HepG2 (cell line): Measurements from ENCODE around the gene IHH. TPM values are rescaled to one million over a fixed set of nuclear protein-coding genes. Genes with fewer than 3 reads are reported as not detected.

ENCODE experiments used
- ATAC-seq: fragments of 200-7000 bp; cut with Tn5 transposase; 3 replicates; pipeline ENCODE4 v1.9.1; 2020; ENCODE audit warnings: mild to moderate bottlenecking, moderate library complexity
- BruUV-seq: library from RNA; stranded (reverse); fragments of 400-500 nt; replicated peaks from 2 replicates; lab custom pipeline; 2021; lab: Mats Ljungman, UMichigan
- CTCF ChIA-PET: fragments of 300-600 bp; formaldehyde crosslinking; extraction: SDS; loops from one replicate; lab custom pipeline; 2021; ENCODE audit warnings: low total read pairs, inconsistent platforms, low intra/inter-chr PET ratio; lab: Yijun Ruan, JAX
- POLR2A ChIA-PET: fragments of 350-600 bp; sonication (Branson Sonifier 250); formaldehyde crosslinking; loops from one replicate; lab custom pipeline; 2020; ENCODE audit warnings: antibody characterized with exemption, inconsistent platforms; lab: Yijun Ruan, JAX
- DNase-seq: peaks from one replicate; pipeline ENCODE4 v3.0.0-alpha.2; 2015; ENCODE audit warnings: low spot score
- FAIRE-seq: peaks from 3 replicates; lab custom pipeline; 2011; peaks lifted over from hg19 to GRCh38; lab: Jason Lieb, UNC
- H2AFZ ChIP-seq: one replicate; pipeline ENCODE4 v1.6.1; 2011; ENCODE audit warnings: low read length, inconsistent platforms
- H3K27ac ChIP-seq: fragments of 300-600 bp; 3 replicates; pipeline ENCODE4 v1.8.0; 2011; ENCODE audit warnings: mixed run types, mild to moderate bottlenecking, mixed read lengths, low read length, inconsistent platforms; ENCODE audit not compliant: insufficient read depth; ENCODE audit errors: extremely low read length
- H3K27me3 ChIP-seq, 2 experiments: fragments of 200-600 bp in 1 of 2; 2 replicates in 1 of 2; 3 replicates in 1 of 2; pipeline versions ENCODE4 v1.6.0 to v1.8.0; 2011; ENCODE audit warnings: low read length in 2 of 2, mild to moderate bottlenecking in 2 of 2, moderate library complexity in 2 of 2, inconsistent platforms in 1 of 2; ENCODE audit not compliant: insufficient read depth in 2 of 2, control insufficient read depth in 1 of 2
- H3K36me3 ChIP-seq, 2 experiments: fragments of 200-600 bp in 1 of 2; replicated peaks in 1 of 2; 2 replicates in 1 of 2; 3 replicates in 1 of 2; pipeline versions ENCODE4 v1.5.1 to v1.8.0; 2011; ENCODE audit warnings: low read length in 2 of 2, inconsistent platforms in 1 of 2; ENCODE audit not compliant: insufficient read depth in 2 of 2, control insufficient read depth in 1 of 2
- H3K4me1 ChIP-seq: 2 replicates; pipeline ENCODE4 v1.5.1; 2012; ENCODE audit warnings: low read length, inconsistent platforms; ENCODE audit not compliant: insufficient read depth
- H3K4me2 ChIP-seq: 2 replicates; pipeline ENCODE4 v1.6.0; 2011; ENCODE audit warnings: low read depth, low read length, inconsistent platforms
- H3K4me3 ChIP-seq, 3 experiments: fragments of 200-600 bp in 1 of 3; sonication (generic), shearing (Covaris generic) in 1 of 3; replicated peaks in 1 of 3; 2 replicates each; pipeline ENCODE4 v1.5.1; 2011 to 2016; ENCODE audit warnings: low read length in 3 of 3, inconsistent platforms in 2 of 3, low read depth in 2 of 3, mild to moderate bottlenecking in 2 of 3, control low read depth in 1 of 3, mixed read lengths in 1 of 3; ENCODE audit not compliant: insufficient read depth in 1 of 3
- H3K79me2 ChIP-seq: one replicate; pipeline ENCODE4 v1.6.1; 2011; ENCODE audit warnings: low read length, inconsistent platforms; ENCODE audit not compliant: insufficient read depth
- H3K9ac ChIP-seq: 2 replicates; pipeline ENCODE4 v1.6.0; 2011; ENCODE audit warnings: mild to moderate bottlenecking, low read depth, low read length, inconsistent platforms; ENCODE audit not compliant: insufficient read depth
- H3K9me3 ChIP-seq: 2 replicates; pipeline ENCODE4 v1.5.1; 2012; ENCODE audit warnings: mild to moderate bottlenecking, low read length
- H4K20me1 ChIP-seq: 2 replicates; pipeline ENCODE4 v1.6.0; 2011; ENCODE audit warnings: inconsistent platforms, mild to moderate bottlenecking, low read length, moderate library complexity; ENCODE audit not compliant: insufficient read depth
- ATF5 ChIP-seq: sonication (generic); formaldehyde crosslinking; IDR thresholded peaks from 2 replicates; pipeline ENCODE4 v1.4.0; 2020; ENCODE audit warnings: mild to moderate bottlenecking, low read depth, missing genetic modification reagents
- HMGA1 ChIP-seq: sonication (generic); formaldehyde crosslinking; conservative IDR thresholded peaks from 2 replicates; pipeline ENCODE4 v1.4.0; 2020; ENCODE audit warnings: missing genetic modification reagents
- MNT ChIP-seq: fragments of 450-650 bp; IDR thresholded peaks from 2 replicates; pipeline ENCODE4 v1.6.1; 2016
- PRMT3 ChIP-seq: sonication (generic); formaldehyde crosslinking; IDR thresholded peaks from 2 replicates; pipeline ENCODE4 v1.8.1; 2022; ENCODE audit warnings: low read depth, mild to moderate bottlenecking, moderate library complexity, missing genetic modification reagents, borderline replicate concordance
- ZFP36L2 ChIP-seq: sonication (generic); formaldehyde crosslinking; IDR thresholded peaks from 2 replicates; pipeline ENCODE4 v1.4.0; 2020; ENCODE audit warnings: missing genetic modification reagents
- ZNF260 ChIP-seq: sonication (generic); formaldehyde crosslinking; IDR thresholded peaks from 2 replicates; pipeline ENCODE4 v1.4.0; 2020; ENCODE audit warnings: missing genetic modification reagents, low read depth, mild to moderate bottlenecking, borderline replicate concordance
- ZNF34 ChIP-seq: sonication (generic); formaldehyde crosslinking; IDR thresholded peaks from 2 replicates; pipeline ENCODE4 v1.4.0; 2020; ENCODE audit warnings: mild to moderate bottlenecking, missing genetic modification reagents, borderline replicate concordance
- ZNF891 ChIP-seq: sonication (generic); formaldehyde crosslinking; IDR thresholded peaks from 2 replicates; pipeline ENCODE4 v1.5.0; 2020; ENCODE audit warnings: mild to moderate bottlenecking, missing genetic modification reagents
- WGBS: methylation state at CpG from one replicate; pipeline ENCODE4 v1.1.6; 2017; ENCODE audit warnings: low lambda C conversion rate; 5-methylcytosine and 5-hydroxymethylcytosine counted together
- in situ Hi-C: cut with HindIII; loops from 2 replicates; pipeline ENCODE4 v1.10.0; 2017; ENCODE audit warnings: low pct_unique_long_range_greater_than_20kb; ENCODE audit not compliant: extremely low pct_ligation_motif_present
- intact Hi-C: fragments of 100-400 bp; cut with micrococcal nuclease; formaldehyde crosslinking; loops from one replicate; pipeline ENCODE4 v1.10.0; 2022; ENCODE audit not compliant: unreplicated experiment
- polyA plus RNA-seq, 8 experiments: library from polyadenylated mRNA; depleted of rRNA in 3 of 8; stranded (reverse) in 7 of 8; unstranded in 1 of 8; fragments of >200 nt; fragmentation: Illumina TruSeq in 4 of 8; extraction: Trizol in 4 of 8; gene quantifications; 2 replicates each; pipeline versions ENCODE4 v1.2.1 to v1.2.3, GENCODE V29; 2011 to 2016; ENCODE audit warnings: low read depth in 4 of 8, missing spikeins in 1 of 8, mixed read lengths in 1 of 8; ENCODE audit not compliant: insufficient read depth in 1 of 8
- total RNA-seq, 5 experiments: library from RNA; depleted of rRNA; stranded (reverse); fragments of >200 nt; fragmentation: Illumina TruSeq; extraction: Trizol; gene quantifications; 2 replicates each; pipeline ENCODE4 v1.2.3, GENCODE V29; 2016; ENCODE audit warnings: low read depth in 1 of 5
- TF ChIP-seq, protein P1 (sequence below): sonication (generic); IDR thresholded peaks from 2 replicates; pipeline ENCODE4 v1.6.1; 2016; ENCODE audit warnings: low read depth, borderline replicate concordance

The IHH gene
- total and polyA plus RNA-seq, 2 of the 13 experiments (the other 11 are each of a cell fraction or from before 2014, with no cell fraction given) = 0.42 TPM; not detected in 1

DNA sequence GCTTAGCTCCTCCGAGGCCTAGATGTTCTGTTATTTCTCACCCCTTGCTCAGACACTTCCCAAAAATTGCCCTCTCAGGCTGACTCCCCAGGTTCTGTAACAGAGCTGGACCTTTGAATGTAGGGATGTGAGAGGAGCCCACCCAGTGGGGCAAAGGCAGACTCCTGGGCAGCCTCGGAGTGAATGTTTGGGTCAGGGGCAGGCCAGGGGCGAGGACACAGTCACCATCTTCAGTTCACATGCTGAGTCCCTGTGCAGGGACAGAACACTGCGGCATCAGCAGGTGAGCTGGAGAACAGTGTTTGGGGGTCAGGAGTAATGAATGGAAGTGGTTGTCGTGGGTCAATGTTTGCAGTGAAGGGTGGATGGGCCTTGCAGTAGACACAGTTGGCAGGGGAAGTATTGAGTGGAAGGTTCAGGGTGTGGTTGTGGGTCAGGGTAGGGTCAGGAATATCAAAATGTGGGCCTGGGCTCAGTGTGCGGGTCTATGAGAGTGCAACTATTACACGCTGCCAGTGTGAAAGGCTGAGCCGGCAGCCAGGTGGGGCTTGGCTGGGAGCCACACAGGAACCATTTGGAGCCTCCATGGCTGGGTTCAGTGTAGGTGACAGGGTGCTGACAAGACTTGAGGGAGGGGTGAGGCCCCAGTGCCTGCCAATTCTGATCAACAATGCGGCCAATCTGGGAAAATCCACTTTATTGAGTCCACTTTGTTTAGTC, 4.4 kb downstream of the IHH start (continued):
- TF ChIP-seq ZNF34 (CRISPR knock-in tag) (no peak), ATF5 (no peak), HMGA1 (CRISPR knock-in tag) (no peak), ZFP36L2 (CRISPR knock-in tag) (no peak), PRMT3 (CRISPR knock-in tag) (no peak), ZNF260 (CRISPR knock-in tag) (no peak), ZNF891 (CRISPR knock-in tag) (no peak)

- Histone ChIP-seq H3K4me3 (no peak overlapping the region), H3K4me2 (no peak overlapping the region), H3K27ac (no peak overlapping the region), H3K4me1 (peaks cover 23% of the 10 kb centered on the region), H3K9ac (no peak overlapping the region), H3K9me3 (no peaks in the 10 kb centered on the region), H2AFZ (no peak overlapping the region), H3K27me3 (peaks cover 10 to 17% of the 10 kb centered on the region in 2 experiments; a peak in 3 of 5 replicates), H4K20me1 (peaks cover 10% of the 10 kb centered on the region; the same call in 1 of the 2 replicates), H3K79me2 (no peaks in the 10 kb centered on the region), H3K36me3 (no peaks in the 10 kb centered on the region)
- intact Hi-C loops = loop anchor here (5.0 kb wide), 1 partner anchor 242 kb away; no protein-coding TSS in a partner anchor
- ChIA-PET CTCF (interaction anchor here (4.3 kb wide), 1 partner anchor 63 kb away, joined by 82 read pairs; no protein-coding TSS in a partner anchor), POLR2A (no interaction called here)
- no peak for ATAC-seq
- FAIRE-seq = no peak
- DNase-seq = no peak
- in situ Hi-C loops = loop anchor here (5.0 kb wide), 2 partner anchors 62 to 102 kb away; no protein-coding TSS in a partner anchor
- WGBS = 85% methylated on average over 24 of the region's 43 CpGs
- TF ChIP-seq, protein P1, sequence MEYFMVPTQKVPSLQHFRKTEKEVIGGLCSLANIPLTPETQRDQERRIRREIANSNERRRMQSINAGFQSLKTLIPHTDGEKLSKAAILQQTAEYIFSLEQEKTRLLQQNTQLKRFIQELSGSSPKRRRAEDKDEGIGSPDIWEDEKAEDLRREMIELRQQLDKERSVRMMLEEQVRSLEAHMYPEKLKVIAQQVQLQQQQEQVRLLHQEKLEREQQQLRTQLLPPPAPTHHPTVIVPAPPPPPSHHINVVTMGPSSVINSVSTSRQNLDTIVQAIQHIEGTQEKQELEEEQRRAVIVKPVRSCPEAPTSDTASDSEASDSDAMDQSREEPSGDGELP = no peak
- 0 out of 2 replicates have a peak, but pooled peaks have one; percentile 26 for TF ChIP-seq MNT
- no TSS peak for BruUV-seq
Measured at GRCh38 chr2:219054956-219055903, 5.5 kb downstream of the IHH start.
